Cardiac muscle cell (in vitro differentiated cells and primary cell): ENCODE results near the gene ERC2. TPM values are rescaled to one million over a fixed set of nuclear protein-coding genes. Genes with fewer than 3 reads are reported as not detected.
"Not testable (repeated sequence)": the region's sequence is repeated elsewhere in the genome, so short reads cannot be mapped to it uniquely, and the experiment has no call there.

Experiments
- DNase-seq, 2 donors: peaks; one replicate each; pipeline versions ENCODE4 v3.0.0 to v3.0.0-alpha.2; 2010 to 2017; ENCODE audit warnings: low read depth in 1 of 2, low spot score in 1 of 2
- H3K27ac ChIP-seq: fragments of 200-600 bp; sonication (generic); 2 replicates; pipeline ENCODE4 v1.5.1; 2016
- H3K27me3 ChIP-seq: fragments of 200-600 bp; sonication (generic); 2 replicates; pipeline ENCODE4 v1.6.0; 2016; ENCODE audit warnings: control low read depth
- H3K36me3 ChIP-seq: fragments of 200-600 bp; sonication (generic); 2 replicates; pipeline ENCODE4 v1.5.1; 2016; ENCODE audit warnings: control low read depth
- H3K4me1 ChIP-seq: fragments of 200-600 bp; sonication (generic); 2 replicates; pipeline ENCODE4 v1.8.1; 2017; ENCODE audit warnings: low read depth, mild to moderate bottlenecking, mixed run types
- H3K4me3 ChIP-seq: fragments of 200-600 bp; sonication (generic); 2 replicates; pipeline ENCODE4 v1.5.1; 2016; ENCODE audit warnings: mild to moderate bottlenecking
- H3K9me3 ChIP-seq: fragments of 200-600 bp; sonication (generic); 2 replicates; pipeline ENCODE4 v1.5.1; 2017; ENCODE audit warnings: low read depth, mild to moderate bottlenecking, control low read depth
- polyA plus RNA-seq: library from polyadenylated mRNA; unstranded; fragments of >200 nt; fragmentation: Nextera tagmentation; extraction: Ambion mirVana; gene quantifications from 2 replicates; pipeline ENCODE4 v1.2.1, GENCODE V29; 2016
- total RNA-seq: library from RNA; depleted of rRNA; stranded (reverse); fragments of >200 nt; gene quantifications from 2 replicates; pipeline ENCODE4 v1.2.3, GENCODE V29; 2016
- TF ChIP-seq, protein P1 (sequence below): IDR thresholded peaks from 2 replicates; pipeline ENCODE4 v1.5.1; 2012; ENCODE audit warnings: low read depth, mild to moderate bottlenecking, low read length

The ERC2 gene
- total and polyA plus RNA-seq, 2 experiments from 2014 or later: 18.1 to 29.0 TPM

- Histone ChIP-seq H3K36me3 (no peaks in the 10 kb centered on the region), H3K27ac (no peak overlapping the region), H3K27me3 (no peaks in the 10 kb centered on the region), H3K4me1 (peaks cover 17% of the 10 kb centered on the region), H3K4me3 (no peak overlapping the region), H3K9me3 (no peaks in the 10 kb centered on the region)
- TF ChIP-seq, protein P1, sequence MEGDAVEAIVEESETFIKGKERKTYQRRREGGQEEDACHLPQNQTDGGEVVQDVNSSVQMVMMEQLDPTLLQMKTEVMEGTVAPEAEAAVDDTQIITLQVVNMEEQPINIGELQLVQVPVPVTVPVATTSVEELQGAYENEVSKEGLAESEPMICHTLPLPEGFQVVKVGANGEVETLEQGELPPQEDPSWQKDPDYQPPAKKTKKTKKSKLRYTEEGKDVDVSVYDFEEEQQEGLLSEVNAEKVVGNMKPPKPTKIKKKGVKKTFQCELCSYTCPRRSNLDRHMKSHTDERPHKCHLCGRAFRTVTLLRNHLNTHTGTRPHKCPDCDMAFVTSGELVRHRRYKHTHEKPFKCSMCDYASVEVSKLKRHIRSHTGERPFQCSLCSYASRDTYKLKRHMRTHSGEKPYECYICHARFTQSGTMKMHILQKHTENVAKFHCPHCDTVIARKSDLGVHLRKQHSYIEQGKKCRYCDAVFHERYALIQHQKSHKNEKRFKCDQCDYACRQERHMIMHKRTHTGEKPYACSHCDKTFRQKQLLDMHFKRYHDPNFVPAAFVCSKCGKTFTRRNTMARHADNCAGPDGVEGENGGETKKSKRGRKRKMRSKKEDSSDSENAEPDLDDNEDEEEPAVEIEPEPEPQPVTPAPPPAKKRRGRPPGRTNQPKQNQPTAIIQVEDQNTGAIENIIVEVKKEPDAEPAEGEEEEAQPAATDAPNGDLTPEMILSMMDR: no peak
- DNase-seq: peak in 1 of 2 donors; percentile 64
Measured at GRCh38 chr3:56282341-56282740, 185.9 kb downstream of the ERC2 start.

GRCh38 chr3:56277236-56277635, 191.0 kb downstream of the ERC2 start:
- H3K27me3 ChIP-seq: no peaks in the 10 kb centered on the region
- H3K9me3 ChIP-seq: no peaks in the 10 kb centered on the region
- DNase-seq: no peak
- no peaks in the 10 kb centered on the region for H3K4me1 ChIP-seq
- TF ChIP-seq, protein P1: no peak
- no peak overlapping the region for H3K27ac ChIP-seq
- H3K36me3 ChIP-seq: no peaks in the 10 kb centered on the region
- H3K4me3 ChIP-seq: no peak overlapping the region

GRCh38 chr3:56275120-56275519, 193.1 kb downstream of the ERC2 start:
- no peaks in the 10 kb centered on the region for H3K36me3 ChIP-seq
- H3K4me3 ChIP-seq: no peak overlapping the region
- DNase-seq: no peak
- H3K4me1 ChIP-seq: peaks cover under 1% of the 10 kb centered on the region
- H3K27ac ChIP-seq: no peak overlapping the region
- H3K27me3 ChIP-seq: no peaks in the 10 kb centered on the region
- H3K9me3 ChIP-seq: no peaks in the 10 kb centered on the region
- TF ChIP-seq, protein P1: no peak

DNA sequence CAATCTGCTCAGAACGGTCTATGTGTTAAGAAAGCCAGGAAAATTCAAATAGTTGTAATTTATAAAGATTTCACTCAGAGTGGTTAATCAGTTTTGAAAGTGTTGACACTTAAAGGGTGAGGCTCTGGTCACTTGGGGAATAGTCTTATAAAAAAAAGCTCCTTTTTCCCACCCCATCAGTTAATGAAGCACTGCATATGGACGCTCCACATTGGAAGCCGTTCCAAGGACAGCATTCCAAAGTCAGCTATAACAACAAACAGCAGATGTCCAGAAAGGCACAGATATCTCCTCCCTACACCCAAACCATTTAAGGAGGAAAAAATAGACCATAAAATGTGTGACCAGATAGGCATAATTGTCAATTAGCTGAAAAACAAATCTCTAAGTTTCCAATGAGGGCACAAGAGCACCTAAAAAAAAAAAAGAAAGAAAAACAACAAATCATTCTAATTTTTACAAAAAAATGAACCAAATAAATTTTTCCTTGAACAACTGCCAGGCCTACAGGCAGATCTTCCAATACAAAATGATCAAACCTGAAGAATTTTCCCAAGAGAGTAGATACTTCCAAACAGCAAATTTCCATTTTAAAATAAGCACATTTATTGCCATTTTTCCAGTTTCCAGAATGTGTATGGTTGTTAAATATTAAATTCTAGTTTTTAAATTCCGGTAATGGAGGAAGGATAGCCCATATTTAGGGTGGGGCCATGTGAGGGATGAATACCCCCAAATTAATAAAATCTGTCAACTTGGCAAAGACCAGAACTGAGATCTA, 198.3 kb downstream of the ERC2 start:
- H3K4me1 ChIP-seq: peaks cover 8% of the 10 kb centered on the region
- H3K9me3 ChIP-seq: no peaks in the 10 kb centered on the region
- H3K27me3 ChIP-seq: no peaks in the 10 kb centered on the region
- no peaks in the 10 kb centered on the region for H3K36me3 ChIP-seq
- peak in 1 of 2 donors; percentile 66 for DNase-seq
- H3K27ac ChIP-seq: no peak overlapping the region
- TF ChIP-seq, protein P1: no peak
- no peak overlapping the region for H3K4me3 ChIP-seq

GRCh38 chr3:56268616-56269383, 199.5 kb downstream of the ERC2 start:
- TF ChIP-seq, protein P1: no peak
- no peak overlapping the region for H3K4me3 ChIP-seq

GRCh38 chr3:56261852-56262251, 206.4 kb downstream of the ERC2 start:
- not testable (repeated sequence) for H3K27ac ChIP-seq, H3K27me3 ChIP-seq, H3K36me3 ChIP-seq, H3K4me1 ChIP-seq, H3K9me3 ChIP-seq, H3K4me3 ChIP-seq, DNase-seq

More at GRCh38 chr3:56268616-56269383, 199.5 kb downstream of the ERC2 start:
- DNase-seq: no peak
- Histone ChIP-seq H3K9me3 (no peaks in the 10 kb centered on the region), H3K4me1 (peaks cover 8% of the 10 kb centered on the region), H3K36me3 (no peaks in the 10 kb centered on the region), H3K27ac (no peak overlapping the region), H3K27me3 (no peaks in the 10 kb centered on the region)
